HFF-Myc (cell line): ENCODE measurements around the gene TLR9.

Experiments used
- DNase-seq: peaks from one replicate; pipeline ENCODE4 v3.0.0-alpha.2; 2011; ENCODE audit warnings: low read depth; ENCODE audit errors: extremely low read depth
- H3K4me3 ChIP-seq: replicated peaks from 2 replicates; pipeline ENCODE4 v1.5.1; 2011; ENCODE audit warnings: low read depth, mild to moderate bottlenecking, control low read depth, low read length
- TF ChIP-seq, protein P1 (sequence below): IDR thresholded peaks from 2 replicates; pipeline ENCODE4 v1.5.1; 2012; ENCODE audit warnings: mild to moderate bottlenecking, low read depth, low read length, control low read depth; ENCODE audit errors: missing control alignments

TLR9 gene

GRCh38 chr3:52247409-52248164 lies 22.1 kb upstream of the TLR9 start:
- DNase-seq: no peak
- TF ChIP-seq, protein P1, sequence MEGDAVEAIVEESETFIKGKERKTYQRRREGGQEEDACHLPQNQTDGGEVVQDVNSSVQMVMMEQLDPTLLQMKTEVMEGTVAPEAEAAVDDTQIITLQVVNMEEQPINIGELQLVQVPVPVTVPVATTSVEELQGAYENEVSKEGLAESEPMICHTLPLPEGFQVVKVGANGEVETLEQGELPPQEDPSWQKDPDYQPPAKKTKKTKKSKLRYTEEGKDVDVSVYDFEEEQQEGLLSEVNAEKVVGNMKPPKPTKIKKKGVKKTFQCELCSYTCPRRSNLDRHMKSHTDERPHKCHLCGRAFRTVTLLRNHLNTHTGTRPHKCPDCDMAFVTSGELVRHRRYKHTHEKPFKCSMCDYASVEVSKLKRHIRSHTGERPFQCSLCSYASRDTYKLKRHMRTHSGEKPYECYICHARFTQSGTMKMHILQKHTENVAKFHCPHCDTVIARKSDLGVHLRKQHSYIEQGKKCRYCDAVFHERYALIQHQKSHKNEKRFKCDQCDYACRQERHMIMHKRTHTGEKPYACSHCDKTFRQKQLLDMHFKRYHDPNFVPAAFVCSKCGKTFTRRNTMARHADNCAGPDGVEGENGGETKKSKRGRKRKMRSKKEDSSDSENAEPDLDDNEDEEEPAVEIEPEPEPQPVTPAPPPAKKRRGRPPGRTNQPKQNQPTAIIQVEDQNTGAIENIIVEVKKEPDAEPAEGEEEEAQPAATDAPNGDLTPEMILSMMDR: no peak
- H3K4me3 ChIP-seq: no peak overlapping the region

DNA sequence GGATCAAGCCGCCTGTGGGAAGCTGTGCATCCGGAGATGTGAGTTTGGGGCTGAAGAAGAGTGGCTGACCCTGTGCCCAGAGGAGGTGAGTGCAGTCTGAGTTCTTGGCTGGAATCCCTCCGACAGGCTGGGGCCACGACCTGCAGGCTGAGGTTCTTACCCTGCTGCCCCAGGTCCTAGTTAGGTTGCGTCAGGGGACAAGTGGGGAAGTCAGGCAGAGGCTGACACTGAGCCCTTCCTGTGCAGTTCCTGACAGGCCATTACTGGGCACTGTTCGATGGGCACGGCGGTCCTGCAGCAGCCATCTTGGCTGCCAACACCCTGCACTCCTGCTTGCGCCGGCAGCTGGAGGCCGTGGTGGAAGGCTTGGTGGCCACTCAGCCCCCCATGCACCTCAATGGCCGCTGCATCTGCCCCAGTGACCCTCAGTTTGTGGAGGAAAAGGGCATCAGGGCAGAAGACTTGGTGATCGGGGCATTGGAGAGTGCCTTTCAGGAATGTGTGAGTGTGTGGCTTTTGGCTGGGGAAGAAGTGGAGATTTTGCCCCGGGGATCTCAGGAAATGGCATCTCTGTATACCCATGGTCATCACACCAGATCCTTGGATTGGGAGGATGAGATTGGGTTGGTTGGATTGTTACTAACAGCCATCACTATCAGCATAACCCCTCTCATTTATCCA lies 21.4 kb upstream of the TLR9 start:
- DNase-seq: no peak
- TF ChIP-seq, protein P1: no peak
- peak overlapping the region; percentile 49; the same call in 1 of the 2 replicates for H3K4me3 ChIP-seq

- peak overlapping the region; percentile 49 for H3K4me3 ChIP-seq
- TF ChIP-seq, protein P1: no peak
Measured at GRCh38 chr3:52246264-52246620, 20.8 kb upstream of the TLR9 start.

DNA sequence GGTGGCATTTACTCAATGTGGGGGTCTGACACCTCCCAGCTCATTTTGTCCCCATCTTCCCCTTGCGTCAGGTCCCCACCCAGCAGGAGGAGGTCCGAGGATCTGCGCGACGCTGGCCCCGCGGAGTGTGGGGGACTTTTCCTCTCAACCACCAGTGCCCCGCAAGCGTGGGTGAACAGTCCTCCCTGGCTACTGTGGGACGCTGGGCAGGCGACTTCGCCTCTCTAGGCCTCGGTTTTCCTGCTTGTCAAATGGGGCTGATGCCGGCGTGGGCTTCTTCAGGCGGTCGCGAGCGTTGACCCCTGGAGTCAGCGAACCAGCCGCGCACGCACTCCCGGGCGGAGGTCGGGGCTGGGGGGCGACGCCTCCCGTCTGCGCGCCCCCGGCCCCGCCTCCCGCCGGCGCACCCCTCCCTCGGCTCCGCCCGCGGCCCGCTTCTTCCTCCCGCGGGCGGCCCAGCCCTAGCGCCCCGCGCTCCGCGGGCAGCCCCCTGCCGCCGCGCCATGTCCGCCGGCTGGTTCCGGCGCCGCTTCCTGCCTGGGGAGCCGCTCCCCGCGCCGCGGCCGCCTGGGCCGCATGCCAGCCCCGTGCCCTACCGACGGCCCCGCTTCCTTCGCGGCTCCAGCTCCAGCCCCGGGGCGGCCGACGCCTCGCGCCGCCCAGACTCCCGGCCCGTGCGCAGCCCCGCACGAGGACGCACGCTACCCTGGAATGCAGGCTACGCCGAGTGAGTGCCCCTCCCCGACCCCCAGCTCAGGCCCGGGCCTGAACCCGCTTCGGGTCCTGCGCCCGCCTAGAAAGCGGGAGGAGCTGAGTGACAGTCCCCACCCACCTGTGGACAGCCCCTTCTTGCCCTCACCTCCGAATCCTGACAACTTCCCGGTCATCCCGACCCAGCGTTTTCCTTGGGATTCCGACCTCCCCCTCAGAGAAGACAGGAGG lies 20.1 kb upstream of the TLR9 start, which contains the start of gene PPM1M:
Gene PPM1M, plus strand, starts transcription at position 438 of the 942 bp plus-strand sequence. Its CDS starts 66 bp downstream, at position 504.
- DNase-seq: no peak
- TF ChIP-seq, protein P1: no peak
- peak within 1 kb of the TSS; percentile 49 for H3K4me3 ChIP-seq

More at GRCh38 chr3:52246264-52246620, 20.8 kb upstream of the TLR9 start:
- no peak for DNase-seq

GRCh38 chr3:52243791-52244628 lies 18.6 kb upstream of the TLR9 start:
- TF ChIP-seq, protein P1: no peak
- no peak overlapping the region for H3K4me3 ChIP-seq
- DNase-seq: no peak

DNA sequence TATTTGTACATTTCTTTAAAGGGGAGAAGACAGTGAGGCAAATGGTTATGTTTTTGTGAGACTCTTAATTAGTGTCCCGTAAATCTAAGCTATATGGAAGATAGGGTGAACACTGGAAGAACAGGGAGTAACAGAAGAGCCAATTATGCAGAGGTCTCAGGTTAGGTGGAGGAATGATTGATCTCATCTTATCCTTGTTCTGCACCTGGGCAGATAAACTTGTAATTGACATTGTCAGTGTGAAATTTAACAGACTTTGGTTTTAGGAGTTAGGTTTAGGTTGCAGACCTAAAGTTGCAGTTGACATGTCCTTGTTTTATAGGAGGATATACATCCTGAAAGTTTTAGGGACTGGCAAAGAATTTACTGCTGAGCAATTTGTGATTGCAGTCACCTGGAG lies 16.6 kb upstream of the TLR9 start:
- TF ChIP-seq, protein P1: no peak
- no peak for DNase-seq
- no peak overlapping the region for H3K4me3 ChIP-seq
